Naive thymus-derived CD4-positive, alpha-beta T cell (primary cell): ENCODE measurements around the gene NTNG1. TPM values are rescaled to one million over a fixed set of nuclear protein-coding genes. Genes with fewer than 3 reads are reported as not detected.

Experiments used
- ATAC-seq: fragments of 150-1000 bp; cut with Tn5 transposase; 2 replicates; pipeline ENCODE4 v1.10.0; 2021; ENCODE audit warnings: mild to moderate bottlenecking, moderate library complexity
- CTCF ChIA-PET: fragments of 350-600 bp; sonication (Branson Sonifier 250); formaldehyde crosslinking; loops from one replicate; lab custom pipeline; 2021; ENCODE audit warnings: antibody characterized with exemption; lab: Charles Lee
- POLR2A ChIA-PET: fragments of 350-600 bp; sonication (Branson Sonifier 250); formaldehyde crosslinking; loops from one replicate; lab custom pipeline; 2021; ENCODE audit warnings: antibody characterized with exemption, inconsistent platforms; lab: Charles Lee
- DNase-seq, 9 donors: peaks; one replicate each; pipeline versions ENCODE4 v3.0.0 to v3.0.0-alpha.2; 2020 to 2022; ENCODE audit warnings: mixed read lengths in 1 of 9
- H3K27ac ChIP-seq: one replicate; pipeline ENCODE4 v1.7.0; 2013; ENCODE audit warnings: mild to moderate bottlenecking, low read depth, low read length, moderate library complexity
- H3K27me3 ChIP-seq, 2 donors: one replicate each; pipeline ENCODE4 v1.7.0; 2013; ENCODE audit warnings: low read length in 2 of 2, mild to moderate bottlenecking in 2 of 2, moderate library complexity in 2 of 2; ENCODE audit not compliant: control insufficient read depth in 2 of 2, insufficient read depth in 2 of 2
- H3K36me3 ChIP-seq, 3 experiments: 1 replicate in 2 of 3; 2 replicates in 1 of 3; pipeline ENCODE4 v1.7.0; 2013; ENCODE audit warnings: low read length in 3 of 3, mild to moderate bottlenecking in 3 of 3, moderate library complexity in 1 of 3; ENCODE audit not compliant: insufficient read depth in 3 of 3, control insufficient read depth in 2 of 3
- H3K4me1 ChIP-seq, 2 donors: one replicate each; pipeline ENCODE4 v1.7.0; 2013; ENCODE audit warnings: low read length in 2 of 2, mild to moderate bottlenecking in 2 of 2, moderate library complexity in 1 of 2; ENCODE audit not compliant: control insufficient read depth in 2 of 2, insufficient read depth in 2 of 2
- H3K4me3 ChIP-seq: 2 replicates; pipeline ENCODE4 v1.7.0; 2013; ENCODE audit warnings: mild to moderate bottlenecking, low read length
- H3K9me3 ChIP-seq, 3 experiments: 1 replicate in 2 of 3; 2 replicates in 1 of 3; pipeline ENCODE4 v1.7.0; 2013; ENCODE audit warnings: low read length in 3 of 3; ENCODE audit not compliant: control insufficient read depth in 2 of 3
- H3K27ac Mint-ChIP-seq, 9 donors: one replicate each; pipeline ENCODE4 v1.8.0; 2020 to 2022; ENCODE audit warnings: mixed read lengths in 9 of 9, mild to moderate bottlenecking in 8 of 9, moderate library complexity in 5 of 9, inconsistent platforms in 2 of 9
- H3K27me3 Mint-ChIP-seq, 5 donors: one replicate each; pipeline ENCODE4 v1.8.0; 2021 to 2022; ENCODE audit warnings: mixed read lengths in 5 of 5, mild to moderate bottlenecking in 1 of 5
- H3K36me3 Mint-ChIP-seq, 5 donors: one replicate each; pipeline ENCODE4 v1.8.0; 2020 to 2022; ENCODE audit warnings: mixed read lengths in 5 of 5, mild to moderate bottlenecking in 3 of 5, inconsistent platforms in 1 of 5
- H3K4me1 Mint-ChIP-seq, 7 donors: one replicate each; pipeline ENCODE4 v1.8.0; 2020 to 2022; ENCODE audit warnings: mixed read lengths in 7 of 7, mild to moderate bottlenecking in 3 of 7, inconsistent platforms in 1 of 7
- H3K4me3 Mint-ChIP-seq, 10 donors: one replicate each; pipeline ENCODE4 v1.8.0; 2020 to 2022; ENCODE audit warnings: mild to moderate bottlenecking in 10 of 10, mixed read lengths in 10 of 10, moderate library complexity in 6 of 10, inconsistent platforms in 2 of 10
- H3K9me3 Mint-ChIP-seq, 11 donors: one replicate each; pipeline ENCODE4 v1.8.0; 2020 to 2022; ENCODE audit warnings: mixed read lengths in 11 of 11, mild to moderate bottlenecking in 4 of 11, inconsistent platforms in 1 of 11, moderate library complexity in 1 of 11
- intact Hi-C, 2 donors: fragments of 100-400 bp; cut with micrococcal nuclease; formaldehyde crosslinking; loops; one replicate each; pipeline ENCODE4 v1.15.1; 2023
- polyA plus RNA-seq, 2 donors: library from polyadenylated mRNA; unstranded; fragments of 300-500 nt; fragmentation: Illumina TruSeq; gene quantifications; one replicate each; pipeline ENCODE4 v1.2.3, GENCODE V29; 2021
- total RNA-seq, 6 experiments: library from RNA in 5 of 6; stranded (reverse) in 5 of 6; gene quantifications; 1 replicate in 5 of 6; 2 replicates in 1 of 6; pipeline ENCODE4 v1.2.3 and lab custom pipeline; 2021 to 2026

Gene NTNG1
- total and polyA plus RNA-seq, 7 experiments from 2014 or later: not detected

DNA sequence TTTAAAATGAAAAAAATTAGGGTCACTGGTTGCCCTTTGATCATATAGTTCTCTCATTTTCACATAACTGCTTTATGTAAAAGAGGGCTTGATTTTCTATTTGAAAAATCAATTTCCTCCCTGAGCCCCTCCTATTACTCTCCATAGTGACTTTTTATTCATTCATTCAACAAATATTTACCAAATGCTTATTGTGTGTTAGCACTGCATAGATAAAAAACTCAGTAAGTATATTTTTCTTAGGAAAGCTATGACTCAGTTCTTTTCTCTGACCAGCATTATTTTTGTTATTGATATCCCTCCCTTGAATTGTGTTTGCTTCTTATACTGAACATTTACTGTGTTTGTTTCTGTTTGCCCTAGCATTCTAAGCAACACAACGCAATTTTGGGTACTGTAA lies 59.8 kb downstream of the NTNG1 start:
- no peaks in the 10 kb centered on the region for H3K9me3 ChIP-seq
- ChIA-PET CTCF (no interaction called here), POLR2A (no interaction called here)
- no peak overlapping the region for H3K4me3 Mint-ChIP-seq
- H3K27me3 Mint-ChIP-seq: peaks cover 0 to 8% (median 4%) of the 10 kb centered on the region in 5 donors
- no peaks in the 10 kb centered on the region for H3K36me3 Mint-ChIP-seq
- no peaks in the 10 kb centered on the region for H3K4me1 Mint-ChIP-seq
- ATAC-seq: no peak
- no peaks in the 10 kb centered on the region for H3K4me1 ChIP-seq
- intact Hi-C loops: no loop called here
- H3K27ac Mint-ChIP-seq: no peak overlapping the region
- H3K9me3 Mint-ChIP-seq: peaks cover 0 to 21% (median 9%) of the 10 kb centered on the region in 11 donors
- no peak overlapping the region for H3K27ac ChIP-seq
- H3K27me3 ChIP-seq: no peaks in the 10 kb centered on the region
- H3K36me3 ChIP-seq: no peaks in the 10 kb centered on the region
- DNase-seq: no peak
- no peak overlapping the region for H3K4me3 ChIP-seq

DNA sequence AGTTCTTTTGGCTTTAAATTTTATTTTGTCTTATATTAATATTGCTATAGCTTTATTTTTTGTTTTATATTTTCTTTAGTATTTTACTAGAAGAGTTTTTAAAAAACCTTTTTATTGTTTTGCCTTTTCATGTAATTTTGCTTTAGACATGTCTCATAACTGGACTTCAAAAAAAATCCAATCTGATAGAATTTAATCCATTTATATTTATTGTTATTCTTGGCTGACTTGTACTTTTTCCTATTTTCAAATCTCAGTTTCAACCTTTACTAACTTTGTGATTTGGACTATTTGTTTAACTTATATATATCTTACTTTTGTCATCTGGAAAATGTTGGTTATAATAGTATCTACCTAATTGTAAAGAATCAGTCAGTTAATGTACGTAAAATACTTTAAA lies 61.2 kb downstream of the NTNG1 start:
- Mint-ChIP-seq H3K9me3 (peaks cover 0 to 26% (median 10%) of the 10 kb centered on the region in 11 donors), H3K27ac (no peak overlapping the region), H3K4me1 (no peaks in the 10 kb centered on the region), H3K4me3 (no peak overlapping the region), H3K27me3 (peaks cover 0 to 13% (median 4%) of the 10 kb centered on the region in 5 donors), H3K36me3 (no peaks in the 10 kb centered on the region)
- Histone ChIP-seq H3K9me3 (no peaks in the 10 kb centered on the region), H3K36me3 (no peaks in the 10 kb centered on the region), H3K27ac (no peak overlapping the region), H3K27me3 (no peaks in the 10 kb centered on the region), H3K4me1 (no peaks in the 10 kb centered on the region), H3K4me3 (no peak overlapping the region)
- no peak for ATAC-seq
- ChIA-PET POLR2A (no interaction called here), CTCF (no interaction called here)
- DNase-seq: no peak
- intact Hi-C loops: no loop called here

DNA sequence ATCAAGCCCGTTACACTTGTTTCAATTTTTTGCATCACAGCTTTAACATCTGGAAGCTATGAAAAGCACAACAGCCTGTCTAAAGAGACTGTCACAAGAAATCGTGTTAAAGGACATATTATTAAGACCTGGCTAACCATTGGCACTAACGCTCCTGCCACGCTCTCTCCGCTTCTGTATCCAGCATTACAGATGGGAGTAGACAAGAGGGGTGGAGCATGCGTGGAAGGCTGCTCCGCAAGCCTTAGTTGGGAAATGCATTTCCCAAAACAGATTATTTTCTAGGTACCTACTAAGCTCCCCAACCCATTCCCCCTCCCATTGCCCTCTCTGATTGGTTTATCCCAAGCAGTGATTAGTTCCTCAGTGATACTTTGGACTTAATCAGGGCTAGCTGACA lies 72.4 kb downstream of the NTNG1 start:
- ChIA-PET CTCF (no interaction called here), POLR2A (no interaction called here)
- DNase-seq (no peak), ATAC-seq (no peak)
- no peaks in the 10 kb centered on the region for H3K4me1 ChIP-seq
- H3K27me3 ChIP-seq: no peaks in the 10 kb centered on the region
- no peaks in the 10 kb centered on the region for H3K36me3 ChIP-seq
- H3K27ac ChIP-seq: no peak overlapping the region
- H3K36me3 Mint-ChIP-seq: no peaks in the 10 kb centered on the region
- no peak overlapping the region for H3K4me3 Mint-ChIP-seq
- H3K9me3 Mint-ChIP-seq: peaks cover 0 to 16% (median 4%) of the 10 kb centered on the region in 11 donors
- no peaks in the 10 kb centered on the region for H3K9me3 ChIP-seq
- intact Hi-C loops: no loop called here
- H3K4me3 ChIP-seq: no peak overlapping the region
- H3K27me3 Mint-ChIP-seq: peaks cover 0 to 5% (median 0%) of the 10 kb centered on the region in 5 donors
- no peak overlapping the region for H3K27ac Mint-ChIP-seq
- H3K4me1 Mint-ChIP-seq: no peaks in the 10 kb centered on the region

DNA sequence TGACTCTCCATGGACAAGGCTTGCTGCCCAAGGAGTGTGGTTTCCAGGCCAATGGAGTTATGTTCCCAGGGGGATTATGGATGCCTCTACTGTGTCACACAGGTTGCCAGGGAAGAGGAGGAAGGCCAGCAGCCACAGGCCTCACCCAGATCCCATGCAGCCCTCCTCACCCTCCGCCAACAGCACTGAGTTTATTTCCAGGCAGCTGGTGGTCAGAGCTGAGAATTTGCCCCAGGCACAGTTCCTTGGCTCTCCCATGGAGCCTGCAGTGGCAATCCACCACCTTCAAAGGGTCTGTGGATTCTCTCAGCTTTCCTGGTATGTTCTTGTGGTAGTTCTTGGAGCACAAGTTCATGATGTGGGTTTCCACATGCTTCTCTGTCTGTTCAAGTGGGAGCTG lies 79.2 kb downstream of the NTNG1 start:
- DNase-seq (no peak), ATAC-seq (no peak)
- ChIA-PET CTCF (no interaction called here), POLR2A (no interaction called here)
- Histone ChIP-seq H3K27me3 (no peaks in the 10 kb centered on the region), H3K36me3 (no peaks in the 10 kb centered on the region), H3K27ac (no peak overlapping the region), H3K9me3 (no peaks in the 10 kb centered on the region), H3K4me3 (no peak overlapping the region), H3K4me1 (no peaks in the 10 kb centered on the region)
- intact Hi-C loops: no loop called here
- H3K4me1 Mint-ChIP-seq: no peaks in the 10 kb centered on the region
- H3K36me3 Mint-ChIP-seq: peaks cover 0 to 5% (median 0%) of the 10 kb centered on the region in 5 donors
- peaks cover 0 to 13% (median 4%) of the 10 kb centered on the region in 5 donors for H3K27me3 Mint-ChIP-seq
- no peak overlapping the region for H3K4me3 Mint-ChIP-seq
- peaks cover 3 to 33% (median 8%) of the 10 kb centered on the region in 11 donors for H3K9me3 Mint-ChIP-seq
- no peak overlapping the region for H3K27ac Mint-ChIP-seq

DNA sequence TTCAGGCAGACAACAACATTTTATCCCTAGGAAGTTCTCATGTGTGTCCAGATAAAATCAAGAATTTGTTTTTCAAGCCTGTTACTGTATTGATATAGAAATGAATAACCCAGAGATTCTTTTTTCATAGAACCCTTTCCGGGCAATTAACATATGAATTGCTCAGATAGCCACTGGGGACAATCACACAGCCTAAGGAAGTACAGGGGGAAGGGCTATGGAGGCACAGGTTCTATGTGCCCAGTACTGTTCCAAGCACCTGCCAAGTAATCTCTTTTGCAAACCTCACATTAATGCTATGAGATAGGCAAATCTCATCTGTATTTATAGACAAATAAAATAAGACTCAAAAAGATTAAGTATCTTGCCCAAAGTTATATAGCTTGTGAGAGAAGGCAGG lies 84.9 kb downstream of the NTNG1 start:
- ATAC-seq: no peak
- H3K9me3 Mint-ChIP-seq: peaks cover 0 to 4% (median 0%) of the 10 kb centered on the region in 11 donors
- no peaks in the 10 kb centered on the region for H3K4me1 ChIP-seq
- intact Hi-C loops: no loop called here
- H3K4me3 Mint-ChIP-seq: no peak overlapping the region
- H3K4me3 ChIP-seq: no peak overlapping the region
- DNase-seq: no peak
- no peak overlapping the region for H3K27ac Mint-ChIP-seq
- no peaks in the 10 kb centered on the region for H3K36me3 Mint-ChIP-seq
- no peak overlapping the region for H3K27ac ChIP-seq
- CTCF ChIA-PET: no interaction called here
- no peaks in the 10 kb centered on the region for H3K9me3 ChIP-seq
- peaks cover 0 to 6% (median 0%) of the 10 kb centered on the region in 5 donors for H3K27me3 Mint-ChIP-seq
- H3K27me3 ChIP-seq: no peaks in the 10 kb centered on the region
- no peaks in the 10 kb centered on the region for H3K36me3 ChIP-seq
- POLR2A ChIA-PET: no interaction called here
- no peaks in the 10 kb centered on the region for H3K4me1 Mint-ChIP-seq

DNA sequence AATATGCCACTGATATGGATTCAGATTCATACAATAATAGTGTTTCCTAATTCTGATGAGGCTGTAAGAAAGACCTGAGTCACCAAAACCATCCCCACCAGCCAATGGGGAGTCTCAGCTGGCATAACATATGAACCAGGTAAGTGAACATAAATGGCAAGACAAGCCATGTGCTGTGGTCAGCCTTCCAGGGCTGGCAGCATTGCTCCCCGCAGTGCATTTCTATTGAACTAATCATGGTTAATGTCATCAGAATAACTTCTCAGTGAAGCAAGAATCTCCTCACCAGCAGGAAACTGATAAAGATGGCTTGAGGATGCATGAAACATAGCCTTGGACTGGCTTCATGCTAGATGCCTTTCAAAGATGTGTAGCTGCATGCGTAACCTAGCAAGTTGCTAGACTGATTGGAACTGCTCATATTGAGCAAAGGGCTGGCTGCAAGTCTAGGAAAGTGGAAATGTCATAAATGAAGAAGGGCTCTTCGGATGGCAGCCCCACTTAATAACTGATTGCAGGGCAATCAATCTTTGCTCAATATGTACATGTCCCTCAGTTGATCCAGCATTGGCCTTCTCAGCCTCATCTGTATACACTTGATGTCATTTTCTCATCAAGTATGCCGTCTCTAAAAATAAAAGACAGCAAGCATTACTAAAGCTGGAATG lies 88.0 kb downstream of the NTNG1 start:
- ATAC-seq: no peak
- Histone ChIP-seq H3K9me3 (no peaks in the 10 kb centered on the region), H3K36me3 (no peaks in the 10 kb centered on the region), H3K27me3 (no peaks in the 10 kb centered on the region), H3K4me3 (no peak overlapping the region), H3K4me1 (no peaks in the 10 kb centered on the region), H3K27ac (no peak overlapping the region)
- no peak for DNase-seq
- Mint-ChIP-seq H3K27ac (no peak overlapping the region), H3K36me3 (no peaks in the 10 kb centered on the region), H3K4me3 (no peak overlapping the region), H3K9me3 (peaks cover 0 to 7% (median 0%) of the 10 kb centered on the region in 11 donors), H3K4me1 (no peaks in the 10 kb centered on the region), H3K27me3 (peaks cover 0 to 6% (median 0%) of the 10 kb centered on the region in 5 donors)
- ChIA-PET CTCF (no interaction called here), POLR2A (no interaction called here)
- intact Hi-C loops: no loop called here

DNA sequence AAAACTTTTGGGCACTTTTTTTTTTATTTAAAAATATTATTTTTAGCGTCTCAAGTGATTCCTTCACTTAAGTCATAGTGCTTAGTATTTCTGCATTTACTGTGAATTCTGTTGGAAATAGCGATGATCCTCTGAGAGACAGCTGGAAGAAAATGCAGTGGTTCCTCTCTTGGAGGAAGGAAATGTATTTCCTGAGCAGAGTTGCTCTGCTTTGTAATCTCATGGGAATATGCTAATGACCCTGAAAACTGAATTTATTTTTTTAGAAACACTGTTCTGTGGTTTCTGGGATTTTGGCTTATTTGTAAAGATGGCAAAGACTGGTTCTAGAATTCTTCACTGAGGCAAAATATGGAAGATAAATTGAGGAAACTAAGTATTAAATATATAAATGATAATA lies 88.9 kb downstream of the NTNG1 start:
- Histone ChIP-seq H3K9me3 (no peaks in the 10 kb centered on the region), H3K27me3 (no peaks in the 10 kb centered on the region), H3K4me1 (no peaks in the 10 kb centered on the region), H3K27ac (no peak overlapping the region), H3K36me3 (no peaks in the 10 kb centered on the region), H3K4me3 (no peak overlapping the region)
- intact Hi-C loops: no loop called here
- H3K27ac Mint-ChIP-seq: no peak overlapping the region
- ATAC-seq: no peak
- no peak overlapping the region for H3K4me3 Mint-ChIP-seq
- H3K9me3 Mint-ChIP-seq: peaks cover 0 to 8% (median 0%) of the 10 kb centered on the region in 11 donors
- no peak for DNase-seq
- ChIA-PET POLR2A (no interaction called here), CTCF (no interaction called here)
- no peaks in the 10 kb centered on the region for H3K4me1 Mint-ChIP-seq
- no peaks in the 10 kb centered on the region for H3K36me3 Mint-ChIP-seq
- peaks cover 0 to 5% (median 0%) of the 10 kb centered on the region in 5 donors for H3K27me3 Mint-ChIP-seq
